H9 (cell line): ENCODE results near the gene ADGRL3. TPM values are rescaled to one million over a fixed set of nuclear protein-coding genes. Genes with fewer than 3 reads are reported as not detected.

ENCODE experiments used
- DNase-seq: peaks from one replicate; pipeline ENCODE4 v3.0.0-alpha.2; 2017
- H2AFZ ChIP-seq: one replicate; pipeline ENCODE4 v1.6.1; 2013; ENCODE audit warnings: mild to moderate bottlenecking, low read length, control low read depth, moderate library complexity
- H2AK5ac ChIP-seq: 2 replicates; pipeline ENCODE4 v1.6.1; 2013; ENCODE audit warnings: low read length, control low read depth, mixed read lengths; ENCODE audit not compliant: insufficient read length
- H2BK120ac ChIP-seq: one replicate; pipeline ENCODE4 v1.6.1; 2013; ENCODE audit warnings: low read depth, mild to moderate bottlenecking, low read length, control low read depth, inconsistent platforms; ENCODE audit not compliant: poor library complexity, severe bottlenecking
- H2BK12ac ChIP-seq: 2 replicates; pipeline ENCODE4 v1.6.1; 2013; ENCODE audit warnings: low read length, control low read depth, mixed read lengths, low read depth; ENCODE audit not compliant: insufficient read length
- H2BK15ac ChIP-seq: 2 replicates; pipeline ENCODE4 v1.6.1; 2013; ENCODE audit warnings: low read depth, low read length, control low read depth
- H2BK20ac ChIP-seq: one replicate; pipeline ENCODE4 v1.6.1; 2013; ENCODE audit warnings: low read depth, mild to moderate bottlenecking, low read length, control low read depth, inconsistent platforms; ENCODE audit not compliant: poor library complexity, severe bottlenecking
- H2BK5ac ChIP-seq: 2 replicates; pipeline ENCODE4 v1.6.1; 2013; ENCODE audit warnings: low read length, control low read depth, mixed read lengths; ENCODE audit not compliant: insufficient read length
- H3K14ac ChIP-seq: 2 replicates; pipeline ENCODE4 v1.6.1; 2013; ENCODE audit warnings: low read length, control low read depth; ENCODE audit not compliant: insufficient read depth
- H3K18ac ChIP-seq: 2 replicates; pipeline ENCODE4 v1.6.1; 2013; ENCODE audit warnings: low read depth, mild to moderate bottlenecking, mixed read lengths, low read length, control low read depth; ENCODE audit not compliant: insufficient read length
- H3K23ac ChIP-seq: 2 replicates; pipeline ENCODE4 v1.6.1; 2013; ENCODE audit warnings: low read length, control low read depth, mixed read lengths, low read depth; ENCODE audit not compliant: insufficient read length
- H3K23me2 ChIP-seq: 2 replicates; pipeline ENCODE4 v1.6.1; 2013; ENCODE audit warnings: low read depth, mild to moderate bottlenecking, mixed read lengths, low read length, control low read depth; ENCODE audit not compliant: insufficient read length, poor library complexity, severe bottlenecking
- H3K27ac ChIP-seq: 2 replicates; pipeline ENCODE4 v1.5.1; 2013; ENCODE audit warnings: low read length, control low read depth, mixed read lengths, low read depth; ENCODE audit not compliant: insufficient read length
- H3K27me3 ChIP-seq: 2 replicates; pipeline ENCODE4 v1.6.1; 2013; ENCODE audit warnings: low read length, control low read depth, inconsistent platforms; ENCODE audit not compliant: insufficient read depth
- H3K4ac ChIP-seq: 2 replicates; pipeline ENCODE4 v1.6.1; 2013; ENCODE audit warnings: low read depth, mild to moderate bottlenecking, control low read depth, inconsistent platforms, low read length, moderate library complexity
- H3K4me1 ChIP-seq: 2 replicates; pipeline ENCODE4 v1.6.1; 2013; ENCODE audit warnings: low read length, control low read depth, inconsistent platforms; ENCODE audit not compliant: insufficient read depth
- H3K4me2 ChIP-seq: 2 replicates; pipeline ENCODE4 v1.6.1; 2013; ENCODE audit warnings: low read length, control low read depth, mixed read lengths; ENCODE audit not compliant: insufficient read length, insufficient read depth
- H3K56ac ChIP-seq: 2 replicates; pipeline ENCODE4 v1.6.1; 2013; ENCODE audit warnings: low read depth, mild to moderate bottlenecking, mixed read lengths, low read length, control low read depth; ENCODE audit not compliant: insufficient read length
- H3K79me1 ChIP-seq: 2 replicates; pipeline ENCODE4 v1.6.1; 2013; ENCODE audit warnings: low read depth, mild to moderate bottlenecking, moderate library complexity, low read length, control low read depth, inconsistent platforms; ENCODE audit not compliant: insufficient read depth, poor library complexity, severe bottlenecking
- H3K79me2 ChIP-seq: 2 replicates; pipeline ENCODE4 v1.6.1; 2013; ENCODE audit warnings: low read length, control low read depth, inconsistent platforms; ENCODE audit not compliant: insufficient read depth
- H3K9ac ChIP-seq: 2 replicates; pipeline ENCODE4 v1.6.1; 2013; ENCODE audit warnings: low read length, control low read depth, mixed read lengths; ENCODE audit not compliant: insufficient read length; ENCODE audit errors: extremely low read depth
- H3K9me3 ChIP-seq: one replicate; pipeline ENCODE4 v1.6.1; 2013; ENCODE audit warnings: low read depth, low read length, inconsistent platforms; ENCODE audit not compliant: control insufficient read depth
- H3T11ph ChIP-seq: one replicate; pipeline ENCODE4 v1.6.1; 2013; ENCODE audit warnings: mild to moderate bottlenecking, low read length, control low read depth, inconsistent platforms
- H4K20me1 ChIP-seq: one replicate; pipeline ENCODE4 v1.6.1; 2013; ENCODE audit not compliant: control insufficient read depth, insufficient read length, insufficient read depth
- H4K5ac ChIP-seq: 2 replicates; pipeline ENCODE4 v1.6.1; 2013; ENCODE audit warnings: low read depth, mild to moderate bottlenecking, mixed read lengths, low read length, control low read depth; ENCODE audit not compliant: insufficient read length
- H4K8ac ChIP-seq: replicated peaks from 2 replicates; pipeline ENCODE4 v1.6.1; 2013; ENCODE audit warnings: low read length, control low read depth, mixed read lengths, low read depth; ENCODE audit not compliant: insufficient read length
- H4K91ac ChIP-seq: 2 replicates; pipeline ENCODE4 v1.6.1; 2013; ENCODE audit warnings: low read depth, mild to moderate bottlenecking, moderate library complexity, mixed read lengths, low read length, control low read depth; ENCODE audit not compliant: insufficient read length
- H3K27ac Mint-ChIP-seq, 3 experiments: 2 replicates in 2 of 3; 3 replicates in 1 of 3; pipeline ENCODE4 v1.8.0; 2020 to 2021; ENCODE audit warnings: mixed read lengths in 3 of 3, mild to moderate bottlenecking in 1 of 3, moderate library complexity in 1 of 3
- H3K27me3 Mint-ChIP-seq: 2 replicates; pipeline ENCODE4 v1.8.0; 2021; ENCODE audit warnings: low read depth, mild to moderate bottlenecking, moderate library complexity, mixed read lengths
- H3K36me3 Mint-ChIP-seq, 3 experiments: 2 replicates in 2 of 3; 3 replicates in 1 of 3; pipeline ENCODE4 v1.8.0; 2020 to 2021; ENCODE audit warnings: low read depth in 3 of 3, mixed read lengths in 3 of 3; ENCODE audit not compliant: insufficient read depth in 1 of 3
- H3K4me1 Mint-ChIP-seq, 2 experiments: 2 replicates each; pipeline ENCODE4 v1.8.0; 2020; ENCODE audit warnings: mixed read lengths in 2 of 2
- H3K4me3 Mint-ChIP-seq, 2 experiments: 2 replicates in 1 of 2; 3 replicates in 1 of 2; pipeline ENCODE4 v1.8.0; 2020 to 2021; ENCODE audit warnings: mild to moderate bottlenecking in 2 of 2, mixed read lengths in 2 of 2, moderate library complexity in 1 of 2
- H3K9me3 Mint-ChIP-seq, 2 experiments: 2 replicates in 1 of 2; 3 replicates in 1 of 2; pipeline ENCODE4 v1.8.0; 2020; ENCODE audit warnings: mild to moderate bottlenecking in 2 of 2, mixed read lengths in 2 of 2, moderate library complexity in 1 of 2
- WGBS: extraction: QIAGEN DNeasy Blood & Tissue Kit; methylation state at CpG from one replicate; pipeline ENCODE4 v1.1.7; 2013; ENCODE audit warnings: missing lambda C conversion rate, low lambda C conversion rate, mixed read lengths; ENCODE audit not compliant: insufficient read length; ENCODE audit errors: extremely low coverage; 5-methylcytosine and 5-hydroxymethylcytosine counted together
- total RNA-seq: library from RNA; stranded (reverse); gene quantifications from 2 replicates; pipeline ENCODE4 v1.2.1, GENCODE V29; 2021
- TF ChIP-seq, protein P1 (sequence below): fragments of 200-600 bp; sonication (generic); conservative IDR thresholded peaks from 3 replicates; pipeline ENCODE4 v1.8.0; 2021; ENCODE audit warnings: antibody characterized with exemption, mild to moderate bottlenecking

The ADGRL3 gene
- total RNA-seq, 1 experiment from 2014 or later, result 5.9 TPM

DNA sequence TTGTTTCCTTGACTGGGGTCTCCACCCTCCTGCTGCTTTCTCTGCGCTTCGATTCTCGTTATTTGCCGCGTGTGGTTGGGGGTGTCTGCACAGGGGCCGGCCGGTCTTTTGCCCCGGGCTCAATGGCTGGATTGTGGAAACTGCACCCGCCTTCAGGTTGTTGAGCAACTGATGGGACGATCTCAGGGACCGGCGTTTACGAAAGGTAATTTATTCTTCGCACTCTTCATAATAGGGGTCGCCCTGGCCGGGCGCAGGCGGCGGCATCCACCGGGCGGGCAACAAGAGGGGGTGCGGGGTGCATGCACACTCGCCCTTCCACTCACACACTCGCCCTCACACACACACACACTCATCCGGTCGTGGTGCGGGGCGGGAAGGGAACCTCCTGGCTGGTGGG, 1.4 kb downstream of the ADGRL3 start:
- H3K56ac ChIP-seq, result no peak overlapping the region
- H3K27ac Mint-ChIP-seq, result 0 out of 7 replicates have a peak overlapping the region, but pooled peaks of 1 of the 3 experiments have one; percentile 71
- H2BK20ac ChIP-seq, result no peak overlapping the region
- H3T11ph ChIP-seq, result no peak overlapping the region
- H3K23me2 ChIP-seq, result peaks cover 30% of the 10 kb centered on the region
- H2BK12ac ChIP-seq, result no peak overlapping the region
- no peaks in the 10 kb centered on the region; a peak in 1 of 7 replicates for H3K36me3 Mint-ChIP-seq
- H3K14ac ChIP-seq, result no peak overlapping the region
- peak overlapping the region; percentile 41 for H3K9ac ChIP-seq
- H3K9me3 ChIP-seq, result no peaks in the 10 kb centered on the region
- peaks cover 38 to 40% of the 10 kb centered on the region in 2 experiments for H3K4me1 Mint-ChIP-seq
- H2AK5ac ChIP-seq, result no peak overlapping the region
- peaks cover 0 to 5% of the 10 kb centered on the region in 2 experiments; a peak in 2 of 5 replicates for H3K9me3 Mint-ChIP-seq
- no peak overlapping the region for H4K5ac ChIP-seq
- H2BK120ac ChIP-seq, result no peak overlapping the region
- no peak overlapping the region for H3K27ac ChIP-seq
- H3K23ac ChIP-seq, result no peak overlapping the region
- WGBS, result no CpG with 5 or more reads among the region's 28 CpGs
- no peak overlapping the region for H2AFZ ChIP-seq
- H4K91ac ChIP-seq, result no peak overlapping the region
- no peak overlapping the region for H4K8ac ChIP-seq
- no peak overlapping the region for H3K18ac ChIP-seq
- DNase-seq, result no peak
- peak overlapping the region; percentile 89 to 100 for H3K4me3 Mint-ChIP-seq
- peak overlapping the region; percentile 83 for H3K4me2 ChIP-seq
- no peak overlapping the region for H2BK5ac ChIP-seq
- no peak overlapping the region for H2BK15ac ChIP-seq
- TF ChIP-seq, protein P1, sequence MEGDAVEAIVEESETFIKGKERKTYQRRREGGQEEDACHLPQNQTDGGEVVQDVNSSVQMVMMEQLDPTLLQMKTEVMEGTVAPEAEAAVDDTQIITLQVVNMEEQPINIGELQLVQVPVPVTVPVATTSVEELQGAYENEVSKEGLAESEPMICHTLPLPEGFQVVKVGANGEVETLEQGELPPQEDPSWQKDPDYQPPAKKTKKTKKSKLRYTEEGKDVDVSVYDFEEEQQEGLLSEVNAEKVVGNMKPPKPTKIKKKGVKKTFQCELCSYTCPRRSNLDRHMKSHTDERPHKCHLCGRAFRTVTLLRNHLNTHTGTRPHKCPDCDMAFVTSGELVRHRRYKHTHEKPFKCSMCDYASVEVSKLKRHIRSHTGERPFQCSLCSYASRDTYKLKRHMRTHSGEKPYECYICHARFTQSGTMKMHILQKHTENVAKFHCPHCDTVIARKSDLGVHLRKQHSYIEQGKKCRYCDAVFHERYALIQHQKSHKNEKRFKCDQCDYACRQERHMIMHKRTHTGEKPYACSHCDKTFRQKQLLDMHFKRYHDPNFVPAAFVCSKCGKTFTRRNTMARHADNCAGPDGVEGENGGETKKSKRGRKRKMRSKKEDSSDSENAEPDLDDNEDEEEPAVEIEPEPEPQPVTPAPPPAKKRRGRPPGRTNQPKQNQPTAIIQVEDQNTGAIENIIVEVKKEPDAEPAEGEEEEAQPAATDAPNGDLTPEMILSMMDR, result no peak
- H3K27me3 ChIP-seq, result peaks cover 11% of the 10 kb centered on the region; the same call in 1 of the 2 replicates
- no peak overlapping the region for H3K4ac ChIP-seq
- H3K79me1 ChIP-seq, result no peaks in the 10 kb centered on the region
- H4K20me1 ChIP-seq, result peaks cover 4% of the 10 kb centered on the region
- H3K27me3 Mint-ChIP-seq, result peaks cover 78% of the 10 kb centered on the region
- peaks cover 5% of the 10 kb centered on the region; the same call in 1 of the 2 replicates for H3K79me2 ChIP-seq
- H3K4me1 ChIP-seq, result no peaks in the 10 kb centered on the region; the same call in 1 of the 2 replicates
